H9 (cell line): Measurements from ENCODE around the gene PLPP7. TPM values are rescaled to one million over a fixed set of nuclear protein-coding genes. Genes with fewer than 3 reads are reported as not detected.
"Not testable (repeated sequence)": the region's sequence is repeated elsewhere in the genome, so short reads cannot be mapped to it uniquely, and the experiment has no call there.

Experiments
- DNase-seq: peaks from one replicate; pipeline ENCODE4 v3.0.0-alpha.2; 2017
- H2AFZ ChIP-seq: one replicate; pipeline ENCODE4 v1.6.1; 2013; ENCODE audit warnings: mild to moderate bottlenecking, low read length, control low read depth, moderate library complexity
- H2AK5ac ChIP-seq: 2 replicates; pipeline ENCODE4 v1.6.1; 2013; ENCODE audit warnings: low read length, control low read depth, mixed read lengths; ENCODE audit not compliant: insufficient read length
- H2BK120ac ChIP-seq: one replicate; pipeline ENCODE4 v1.6.1; 2013; ENCODE audit warnings: low read depth, mild to moderate bottlenecking, low read length, control low read depth, inconsistent platforms; ENCODE audit not compliant: poor library complexity, severe bottlenecking
- H2BK12ac ChIP-seq: 2 replicates; pipeline ENCODE4 v1.6.1; 2013; ENCODE audit warnings: low read length, control low read depth, mixed read lengths, low read depth; ENCODE audit not compliant: insufficient read length
- H2BK15ac ChIP-seq: 2 replicates; pipeline ENCODE4 v1.6.1; 2013; ENCODE audit warnings: low read depth, low read length, control low read depth
- H2BK20ac ChIP-seq: one replicate; pipeline ENCODE4 v1.6.1; 2013; ENCODE audit warnings: low read depth, mild to moderate bottlenecking, low read length, control low read depth, inconsistent platforms; ENCODE audit not compliant: poor library complexity, severe bottlenecking
- H2BK5ac ChIP-seq: 2 replicates; pipeline ENCODE4 v1.6.1; 2013; ENCODE audit warnings: low read length, control low read depth, mixed read lengths; ENCODE audit not compliant: insufficient read length
- H3K14ac ChIP-seq: 2 replicates; pipeline ENCODE4 v1.6.1; 2013; ENCODE audit warnings: low read length, control low read depth; ENCODE audit not compliant: insufficient read depth
- H3K18ac ChIP-seq: 2 replicates; pipeline ENCODE4 v1.6.1; 2013; ENCODE audit warnings: low read depth, mild to moderate bottlenecking, mixed read lengths, low read length, control low read depth; ENCODE audit not compliant: insufficient read length
- H3K23ac ChIP-seq: 2 replicates; pipeline ENCODE4 v1.6.1; 2013; ENCODE audit warnings: low read length, control low read depth, mixed read lengths, low read depth; ENCODE audit not compliant: insufficient read length
- H3K23me2 ChIP-seq: 2 replicates; pipeline ENCODE4 v1.6.1; 2013; ENCODE audit warnings: low read depth, mild to moderate bottlenecking, mixed read lengths, low read length, control low read depth; ENCODE audit not compliant: insufficient read length, poor library complexity, severe bottlenecking
- H3K27ac ChIP-seq: 2 replicates; pipeline ENCODE4 v1.5.1; 2013; ENCODE audit warnings: low read length, control low read depth, mixed read lengths, low read depth; ENCODE audit not compliant: insufficient read length
- H3K27me3 ChIP-seq: 2 replicates; pipeline ENCODE4 v1.6.1; 2013; ENCODE audit warnings: low read length, control low read depth, inconsistent platforms; ENCODE audit not compliant: insufficient read depth
- H3K4ac ChIP-seq: 2 replicates; pipeline ENCODE4 v1.6.1; 2013; ENCODE audit warnings: low read depth, mild to moderate bottlenecking, control low read depth, inconsistent platforms, low read length, moderate library complexity
- H3K4me1 ChIP-seq: 2 replicates; pipeline ENCODE4 v1.6.1; 2013; ENCODE audit warnings: low read length, control low read depth, inconsistent platforms; ENCODE audit not compliant: insufficient read depth
- H3K4me2 ChIP-seq: 2 replicates; pipeline ENCODE4 v1.6.1; 2013; ENCODE audit warnings: low read length, control low read depth, mixed read lengths; ENCODE audit not compliant: insufficient read length, insufficient read depth
- H3K56ac ChIP-seq: 2 replicates; pipeline ENCODE4 v1.6.1; 2013; ENCODE audit warnings: low read depth, mild to moderate bottlenecking, mixed read lengths, low read length, control low read depth; ENCODE audit not compliant: insufficient read length
- H3K79me1 ChIP-seq: 2 replicates; pipeline ENCODE4 v1.6.1; 2013; ENCODE audit warnings: low read depth, mild to moderate bottlenecking, moderate library complexity, low read length, control low read depth, inconsistent platforms; ENCODE audit not compliant: insufficient read depth, poor library complexity, severe bottlenecking
- H3K79me2 ChIP-seq: 2 replicates; pipeline ENCODE4 v1.6.1; 2013; ENCODE audit warnings: low read length, control low read depth, inconsistent platforms; ENCODE audit not compliant: insufficient read depth
- H3K9ac ChIP-seq: 2 replicates; pipeline ENCODE4 v1.6.1; 2013; ENCODE audit warnings: low read length, control low read depth, mixed read lengths; ENCODE audit not compliant: insufficient read length; ENCODE audit errors: extremely low read depth
- H3K9me3 ChIP-seq: one replicate; pipeline ENCODE4 v1.6.1; 2013; ENCODE audit warnings: low read depth, low read length, inconsistent platforms; ENCODE audit not compliant: control insufficient read depth
- H3T11ph ChIP-seq: one replicate; pipeline ENCODE4 v1.6.1; 2013; ENCODE audit warnings: mild to moderate bottlenecking, low read length, control low read depth, inconsistent platforms
- H4K20me1 ChIP-seq: one replicate; pipeline ENCODE4 v1.6.1; 2013; ENCODE audit not compliant: control insufficient read depth, insufficient read length, insufficient read depth
- H4K5ac ChIP-seq: 2 replicates; pipeline ENCODE4 v1.6.1; 2013; ENCODE audit warnings: low read depth, mild to moderate bottlenecking, mixed read lengths, low read length, control low read depth; ENCODE audit not compliant: insufficient read length
- H4K8ac ChIP-seq: replicated peaks from 2 replicates; pipeline ENCODE4 v1.6.1; 2013; ENCODE audit warnings: low read length, control low read depth, mixed read lengths, low read depth; ENCODE audit not compliant: insufficient read length
- H4K91ac ChIP-seq: 2 replicates; pipeline ENCODE4 v1.6.1; 2013; ENCODE audit warnings: low read depth, mild to moderate bottlenecking, moderate library complexity, mixed read lengths, low read length, control low read depth; ENCODE audit not compliant: insufficient read length
- H3K27ac Mint-ChIP-seq, 3 experiments: 2 replicates in 2 of 3; 3 replicates in 1 of 3; pipeline ENCODE4 v1.8.0; 2020 to 2021; ENCODE audit warnings: mixed read lengths in 3 of 3, mild to moderate bottlenecking in 1 of 3, moderate library complexity in 1 of 3
- H3K27me3 Mint-ChIP-seq: 2 replicates; pipeline ENCODE4 v1.8.0; 2021; ENCODE audit warnings: low read depth, mild to moderate bottlenecking, moderate library complexity, mixed read lengths
- H3K36me3 Mint-ChIP-seq, 3 experiments: 2 replicates in 2 of 3; 3 replicates in 1 of 3; pipeline ENCODE4 v1.8.0; 2020 to 2021; ENCODE audit warnings: low read depth in 3 of 3, mixed read lengths in 3 of 3; ENCODE audit not compliant: insufficient read depth in 1 of 3
- H3K4me1 Mint-ChIP-seq, 2 experiments: 2 replicates each; pipeline ENCODE4 v1.8.0; 2020; ENCODE audit warnings: mixed read lengths in 2 of 2
- H3K4me3 Mint-ChIP-seq, 2 experiments: 2 replicates in 1 of 2; 3 replicates in 1 of 2; pipeline ENCODE4 v1.8.0; 2020 to 2021; ENCODE audit warnings: mild to moderate bottlenecking in 2 of 2, mixed read lengths in 2 of 2, moderate library complexity in 1 of 2
- H3K9me3 Mint-ChIP-seq, 2 experiments: 2 replicates in 1 of 2; 3 replicates in 1 of 2; pipeline ENCODE4 v1.8.0; 2020; ENCODE audit warnings: mild to moderate bottlenecking in 2 of 2, mixed read lengths in 2 of 2, moderate library complexity in 1 of 2
- WGBS: extraction: QIAGEN DNeasy Blood & Tissue Kit; methylation state at CpG from one replicate; pipeline ENCODE4 v1.1.7; 2013; ENCODE audit warnings: missing lambda C conversion rate, low lambda C conversion rate, mixed read lengths; ENCODE audit not compliant: insufficient read length; ENCODE audit errors: extremely low coverage; 5-methylcytosine and 5-hydroxymethylcytosine counted together
- total RNA-seq: library from RNA; stranded (reverse); gene quantifications from 2 replicates; pipeline ENCODE4 v1.2.1, GENCODE V29; 2021
- TF ChIP-seq, protein P1 (sequence below): fragments of 200-600 bp; sonication (generic); conservative IDR thresholded peaks from 3 replicates; pipeline ENCODE4 v1.8.0; 2021; ENCODE audit warnings: antibody characterized with exemption, mild to moderate bottlenecking

Gene PLPP7
- total RNA-seq, 1 experiment from 2014 or later: 1.9 TPM

DNA sequence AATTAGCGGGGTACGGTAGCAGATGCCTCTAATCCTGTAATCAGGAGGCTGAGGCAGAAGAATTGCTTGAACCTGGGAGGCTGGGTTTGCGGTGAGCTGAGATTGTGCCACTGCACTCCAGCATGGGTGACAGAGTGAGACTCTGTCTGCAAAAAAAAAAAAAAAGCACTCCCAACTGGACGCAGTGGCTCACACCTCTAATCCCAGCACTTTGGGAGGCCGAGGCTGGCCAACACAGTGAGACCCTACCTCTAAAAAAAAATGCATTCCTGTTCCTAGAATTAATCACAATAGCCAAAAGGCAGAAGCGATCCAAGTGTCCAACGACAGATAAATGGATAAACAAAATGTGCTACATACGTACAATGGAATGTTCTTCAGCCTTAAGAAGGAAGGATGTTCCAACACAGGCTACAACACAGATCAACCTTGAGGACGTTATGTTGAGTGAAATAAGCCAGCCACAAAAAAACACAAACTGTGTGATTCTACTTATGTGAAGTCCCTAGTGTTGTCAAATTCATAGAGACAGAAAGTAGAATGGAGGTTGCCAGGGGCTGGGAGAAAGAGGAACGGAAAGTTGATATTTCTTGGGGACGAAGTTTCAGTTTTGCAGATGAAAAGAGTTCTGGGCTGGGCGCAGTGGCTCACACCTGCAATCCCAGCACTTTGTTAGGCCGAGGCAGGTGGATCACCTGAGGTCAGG, 27.0 kb upstream of the PLPP7 start:
- no peak overlapping the region for H3K4me3 Mint-ChIP-seq

DNA sequence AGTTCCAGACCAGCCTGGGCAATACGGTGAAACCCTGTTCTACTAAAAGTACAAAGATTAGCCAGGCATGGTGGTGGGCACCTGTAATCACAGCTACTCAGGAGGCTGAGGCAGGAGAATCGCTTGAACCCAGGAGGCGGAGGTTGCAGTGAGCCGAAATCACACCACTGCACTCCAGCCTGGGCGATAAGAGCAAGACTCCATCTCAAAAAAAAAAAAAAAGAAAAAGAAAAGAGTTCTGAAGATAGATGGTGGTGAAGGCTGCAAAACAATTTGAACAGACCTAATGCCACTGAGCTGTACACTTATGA, 26.5 kb upstream of the PLPP7 start:
- H3K23me2 ChIP-seq, H3K23ac ChIP-seq, H3K9me3 Mint-ChIP-seq, H3K4me2 ChIP-seq, H3K27me3 Mint-ChIP-seq, H2AK5ac ChIP-seq, H3K56ac ChIP-seq, H2AFZ ChIP-seq, H3K4ac ChIP-seq, H3K14ac ChIP-seq, H2BK20ac ChIP-seq, H3K27me3 ChIP-seq, H3K79me1 ChIP-seq, H3K4me3 Mint-ChIP-seq, H4K91ac ChIP-seq, H4K5ac ChIP-seq, H3K9ac ChIP-seq, H3K79me2 ChIP-seq, H3K36me3 Mint-ChIP-seq, H2BK120ac ChIP-seq, H3K18ac ChIP-seq, H4K20me1 ChIP-seq, H3K27ac Mint-ChIP-seq, H2BK12ac ChIP-seq, H4K8ac ChIP-seq, H3K4me1 ChIP-seq, H3T11ph ChIP-seq, H2BK15ac ChIP-seq, H3K27ac ChIP-seq, DNase-seq, H3K9me3 ChIP-seq, H2BK5ac ChIP-seq: not testable (repeated sequence)
- H3K4me1 Mint-ChIP-seq: peaks cover 6 to 16% of the 10 kb centered on the region in 2 experiments
- no CpG with 5 or more reads among the region's 5 CpGs for WGBS

More for the DNA sequence above, 27.0 kb upstream of the PLPP7 start:
- Histone ChIP-seq H3K56ac (no peak overlapping the region), H3K27ac (no peak overlapping the region), H3K79me1 (no peaks in the 10 kb centered on the region), H3K4me2 (no peak overlapping the region), H3K9me3 (no peaks in the 10 kb centered on the region), H4K8ac (no peak overlapping the region), H3K23me2 (peaks cover 5% of the 10 kb centered on the region), H2AK5ac (no peak overlapping the region), H3K4me1 (no peaks in the 10 kb centered on the region; the same call in 1 of the 2 replicates), H3T11ph (no peak overlapping the region), H3K4ac (no peak overlapping the region), H2BK5ac (no peak overlapping the region), H4K20me1 (no peaks in the 10 kb centered on the region), H3K27me3 (no peaks in the 10 kb centered on the region), H3K18ac (no peak overlapping the region), H3K79me2 (no peaks in the 10 kb centered on the region), H4K91ac (no peak overlapping the region), H4K5ac (no peak overlapping the region), H2BK20ac (no peak overlapping the region), H3K23ac (no peak overlapping the region), H3K9ac (no peak overlapping the region), H2BK120ac (no peak overlapping the region), H3K14ac (no peak overlapping the region), H2BK15ac (no peak overlapping the region), H2BK12ac (no peak overlapping the region), H2AFZ (no peak overlapping the region)
- H3K27me3 Mint-ChIP-seq: no peaks in the 10 kb centered on the region
- DNase-seq: no peak
- H3K9me3 Mint-ChIP-seq: no peaks in the 10 kb centered on the region
- peaks cover 0 to 4% (median 3%) of the 10 kb centered on the region in 3 experiments; a peak in 4 of 7 replicates for H3K36me3 Mint-ChIP-seq
- H3K4me1 Mint-ChIP-seq: peaks cover 6 to 19% of the 10 kb centered on the region in 2 experiments
- H3K27ac Mint-ChIP-seq: no peak overlapping the region
- no CpG with 5 or more reads among the region's 13 CpGs for WGBS
- TF ChIP-seq, protein P1, sequence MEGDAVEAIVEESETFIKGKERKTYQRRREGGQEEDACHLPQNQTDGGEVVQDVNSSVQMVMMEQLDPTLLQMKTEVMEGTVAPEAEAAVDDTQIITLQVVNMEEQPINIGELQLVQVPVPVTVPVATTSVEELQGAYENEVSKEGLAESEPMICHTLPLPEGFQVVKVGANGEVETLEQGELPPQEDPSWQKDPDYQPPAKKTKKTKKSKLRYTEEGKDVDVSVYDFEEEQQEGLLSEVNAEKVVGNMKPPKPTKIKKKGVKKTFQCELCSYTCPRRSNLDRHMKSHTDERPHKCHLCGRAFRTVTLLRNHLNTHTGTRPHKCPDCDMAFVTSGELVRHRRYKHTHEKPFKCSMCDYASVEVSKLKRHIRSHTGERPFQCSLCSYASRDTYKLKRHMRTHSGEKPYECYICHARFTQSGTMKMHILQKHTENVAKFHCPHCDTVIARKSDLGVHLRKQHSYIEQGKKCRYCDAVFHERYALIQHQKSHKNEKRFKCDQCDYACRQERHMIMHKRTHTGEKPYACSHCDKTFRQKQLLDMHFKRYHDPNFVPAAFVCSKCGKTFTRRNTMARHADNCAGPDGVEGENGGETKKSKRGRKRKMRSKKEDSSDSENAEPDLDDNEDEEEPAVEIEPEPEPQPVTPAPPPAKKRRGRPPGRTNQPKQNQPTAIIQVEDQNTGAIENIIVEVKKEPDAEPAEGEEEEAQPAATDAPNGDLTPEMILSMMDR: no peak
